ENCODE measurements around the gene CTNNA2.

Gene CTNNA2

GRCh38 chr2:79669714-79670113 lies 156.9 kb downstream of the CTNNA2 start:
- TF ChIP-seq REST (IDR thresholded peaks at IDR 0.05; ENCODE audit: insufficient read depth in 1 of 2, low read depth in 2 of 2, low read length in 2 of 2) (no peak), TAF1 (IDR thresholded peaks at IDR 0.05; ENCODE audit: borderline replicate concordance, insufficient read depth, low read length) (no peak), POLR2AphosphoS5 (IDR thresholded peaks at IDR 0.05; ENCODE audit: low read depth, low read length) (no peak), SIN3A (IDR thresholded peaks at IDR 0.05; ENCODE audit: borderline replicate concordance, insufficient read depth, low read length) (no peak), FOXP2 (optimal IDR thresholded peaks at IDR 0.05; ENCODE audit: borderline replicate concordance, extremely low read depth, extremely low read length, insufficient read depth) (no peak)

GRCh38 chr2:79670198-79670597 lies 157.3 kb downstream of the CTNNA2 start:
- no peak for TF ChIP-seq REST (IDR thresholded peaks at IDR 0.05; ENCODE audit: insufficient read depth in 1 of 2, low read depth in 2 of 2, low read length in 2 of 2)
- TF ChIP-seq FOXP2 (optimal IDR thresholded peaks at IDR 0.05; ENCODE audit: borderline replicate concordance, extremely low read depth, extremely low read length, insufficient read depth), result no peak
- TF ChIP-seq SIN3A (IDR thresholded peaks at IDR 0.05; ENCODE audit: borderline replicate concordance, insufficient read depth, low read length), result no peak
- TF ChIP-seq POLR2AphosphoS5 (IDR thresholded peaks at IDR 0.05; ENCODE audit: low read depth, low read length), result no peak
- TF ChIP-seq TAF1 (IDR thresholded peaks at IDR 0.05; ENCODE audit: borderline replicate concordance, insufficient read depth, low read length), result no peak

DNA sequence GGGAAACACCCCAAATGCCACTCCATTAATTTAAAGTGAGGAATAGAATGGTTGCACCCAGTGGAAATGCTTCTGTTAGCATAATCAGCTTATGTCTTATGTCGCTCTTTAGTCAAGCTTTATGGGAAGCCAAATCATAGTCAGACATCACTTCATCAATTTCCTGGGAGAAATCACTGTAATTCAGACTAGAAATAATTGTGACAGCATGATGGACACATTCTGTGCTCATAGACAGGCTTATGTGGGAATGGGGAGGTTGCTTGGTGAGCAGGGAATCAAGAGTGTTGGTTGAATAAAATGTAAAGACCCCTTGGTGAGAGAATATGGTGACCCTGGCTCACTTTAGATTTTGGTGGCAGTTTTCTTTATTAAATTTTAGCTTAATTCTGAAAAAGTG lies 174.0 kb downstream of the CTNNA2 start:
- TF ChIP-seq TAF1 (IDR thresholded peaks at IDR 0.05; ENCODE audit: borderline replicate concordance, insufficient read depth, low read length), result no peak
- no peak for TF ChIP-seq FOXP2 (optimal IDR thresholded peaks at IDR 0.05; ENCODE audit: borderline replicate concordance, extremely low read depth, extremely low read length, insufficient read depth)
- no peak for TF ChIP-seq REST (IDR thresholded peaks at IDR 0.05; ENCODE audit: insufficient read depth in 1 of 2, low read depth in 2 of 2, low read length in 2 of 2)
- TF ChIP-seq SIN3A (IDR thresholded peaks at IDR 0.05; ENCODE audit: borderline replicate concordance, insufficient read depth, low read length), result no peak
- TF ChIP-seq POLR2AphosphoS5 (IDR thresholded peaks at IDR 0.05; ENCODE audit: low read depth, low read length), result no peak

GRCh38 chr2:79695248-79695647 lies 182.4 kb downstream of the CTNNA2 start:
- TF ChIP-seq POLR2AphosphoS5 (IDR thresholded peaks at IDR 0.05; ENCODE audit: low read depth, low read length), result no peak
- TF ChIP-seq TAF1 (IDR thresholded peaks at IDR 0.05; ENCODE audit: borderline replicate concordance, insufficient read depth, low read length), result no peak
- TF ChIP-seq REST (IDR thresholded peaks at IDR 0.05; ENCODE audit: insufficient read depth in 1 of 2, low read depth in 2 of 2, low read length in 2 of 2), result no peak
- TF ChIP-seq SIN3A (IDR thresholded peaks at IDR 0.05; ENCODE audit: borderline replicate concordance, insufficient read depth, low read length), result no peak
- TF ChIP-seq FOXP2 (optimal IDR thresholded peaks at IDR 0.05; ENCODE audit: borderline replicate concordance, extremely low read depth, extremely low read length, insufficient read depth), result no peak

- no peak for TF ChIP-seq TAF1 (IDR thresholded peaks at IDR 0.05; ENCODE audit: borderline replicate concordance, insufficient read depth, low read length)
- no peak for TF ChIP-seq FOXP2 (optimal IDR thresholded peaks at IDR 0.05; ENCODE audit: borderline replicate concordance, extremely low read depth, extremely low read length, insufficient read depth)
- TF ChIP-seq POLR2AphosphoS5 (IDR thresholded peaks at IDR 0.05; ENCODE audit: low read depth, low read length), result no peak
- TF ChIP-seq REST (IDR thresholded peaks at IDR 0.05; ENCODE audit: insufficient read depth in 1 of 2, low read depth in 2 of 2, low read length in 2 of 2), result no peak
- TF ChIP-seq SIN3A (IDR thresholded peaks at IDR 0.05; ENCODE audit: borderline replicate concordance, insufficient read depth, low read length), result no peak
Observed at GRCh38 chr2:79697200-79697599, 184.3 kb downstream of the CTNNA2 start.
